GM19468 (cell line): Measurements from ENCODE around the gene ANXA4.
A peak's percentile ranks its signal among the peaks of the same experiment; 100 is the strongest.

Experiments
- ATAC-seq: cut with Tn5 transposase; IDR thresholded peaks from one replicate; pipeline ENCODE4 v1.9.1; 2021; ENCODE audit warnings: mild to moderate bottlenecking, moderate library complexity, moderate number of reproducible peaks; ENCODE audit not compliant: unreplicated experiment; ENCODE audit errors: extremely low read depth

Gene ANXA4

DNA sequence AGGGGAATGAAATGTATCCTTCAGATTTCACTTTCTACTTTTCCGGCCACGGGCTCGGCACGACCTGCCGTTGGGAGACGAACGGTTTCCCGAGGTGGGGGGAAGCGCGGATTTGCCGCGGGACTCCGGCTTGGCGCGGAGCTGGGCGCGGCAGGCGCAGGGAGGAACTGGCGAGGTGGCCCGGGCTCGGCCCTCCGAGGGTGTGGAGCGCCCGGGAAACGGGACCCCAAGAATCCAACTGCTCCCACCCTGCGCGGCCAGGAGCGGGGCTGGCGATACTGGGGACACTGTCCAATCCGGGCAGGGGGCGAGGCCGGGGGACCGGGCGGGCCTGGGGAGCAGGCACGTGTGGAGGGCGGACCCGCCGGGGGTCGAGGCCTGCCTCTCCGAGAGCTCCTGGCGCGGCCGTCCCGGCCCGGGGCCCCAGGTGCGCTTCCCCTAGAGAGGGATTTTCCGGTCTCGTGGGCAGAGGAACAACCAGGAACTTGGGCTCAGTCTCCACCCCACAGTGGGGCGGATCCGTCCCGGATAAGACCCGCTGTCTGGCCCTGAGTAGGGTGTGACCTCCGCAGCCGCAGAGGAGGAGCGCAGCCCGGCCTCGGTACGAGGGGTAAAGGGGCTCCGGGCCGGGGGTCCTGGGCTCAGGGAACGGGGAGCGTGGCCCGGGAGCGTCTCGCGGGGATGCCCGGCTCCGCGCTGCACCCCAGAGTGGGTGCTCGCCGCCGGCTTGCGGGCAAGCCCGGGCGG, at the start of gene ANXA4:
TSS of gene ANXA4 (plus strand) at position 560 of the 747 bp plus-strand sequence. CDS start 39,432 bp downstream, outside the sequence.
- ATAC-seq: peak; percentile 62

DNA sequence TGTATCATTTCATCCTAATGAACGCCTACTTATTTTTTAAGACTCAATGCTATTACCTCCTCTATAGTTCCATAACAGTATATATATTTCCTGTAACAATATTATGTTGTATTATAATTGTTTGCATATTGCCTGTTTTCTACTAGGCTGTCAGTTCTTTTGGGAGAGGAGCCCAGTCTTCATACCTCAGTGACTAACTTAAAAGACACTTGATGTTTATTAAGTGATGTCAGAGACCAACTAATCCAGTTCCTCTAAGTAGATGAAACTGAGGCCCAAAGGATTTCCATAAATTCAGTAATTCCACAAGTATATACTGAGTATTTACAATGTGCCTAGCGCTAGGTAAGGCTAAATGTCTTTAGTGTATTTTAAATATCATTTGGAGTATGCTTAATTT, 49.5 kb upstream of the ANXA4 start:
- ATAC-seq: no peak

DNA sequence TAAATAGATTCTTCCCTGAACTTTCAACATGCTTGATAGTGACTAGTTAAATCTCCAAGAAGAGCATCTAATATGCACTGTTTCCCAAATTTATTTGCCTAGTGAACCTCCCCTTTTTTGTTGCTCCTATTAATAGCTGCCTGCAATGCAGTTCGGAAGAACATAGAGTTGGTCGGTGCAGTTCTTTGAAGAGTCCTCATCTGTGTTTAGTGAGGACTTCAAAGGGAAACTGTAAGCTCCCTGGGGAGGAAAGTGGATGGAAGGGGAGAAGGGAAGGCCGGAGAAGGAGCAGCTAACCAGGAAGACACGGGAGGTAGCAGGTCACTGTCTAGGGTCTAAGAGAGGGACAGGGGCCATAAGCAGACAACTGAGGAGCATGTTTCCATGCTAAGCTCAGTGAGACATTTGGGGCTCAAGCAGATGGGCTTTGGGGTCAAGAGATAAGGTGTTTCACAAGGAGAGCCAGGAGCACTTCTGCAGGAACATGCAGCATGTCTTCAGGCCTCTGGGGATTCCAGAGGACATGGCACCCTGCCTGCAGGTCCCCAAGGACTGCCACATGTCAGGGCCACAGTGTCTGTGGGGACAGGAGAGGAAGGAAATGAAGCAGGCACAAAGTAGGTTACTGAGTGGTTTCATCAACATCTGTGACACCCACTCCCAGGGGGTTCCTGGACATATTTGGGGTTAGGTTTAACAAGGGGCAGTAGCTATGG, 48.7 kb upstream of the ANXA4 start:
- no peak for ATAC-seq

DNA sequence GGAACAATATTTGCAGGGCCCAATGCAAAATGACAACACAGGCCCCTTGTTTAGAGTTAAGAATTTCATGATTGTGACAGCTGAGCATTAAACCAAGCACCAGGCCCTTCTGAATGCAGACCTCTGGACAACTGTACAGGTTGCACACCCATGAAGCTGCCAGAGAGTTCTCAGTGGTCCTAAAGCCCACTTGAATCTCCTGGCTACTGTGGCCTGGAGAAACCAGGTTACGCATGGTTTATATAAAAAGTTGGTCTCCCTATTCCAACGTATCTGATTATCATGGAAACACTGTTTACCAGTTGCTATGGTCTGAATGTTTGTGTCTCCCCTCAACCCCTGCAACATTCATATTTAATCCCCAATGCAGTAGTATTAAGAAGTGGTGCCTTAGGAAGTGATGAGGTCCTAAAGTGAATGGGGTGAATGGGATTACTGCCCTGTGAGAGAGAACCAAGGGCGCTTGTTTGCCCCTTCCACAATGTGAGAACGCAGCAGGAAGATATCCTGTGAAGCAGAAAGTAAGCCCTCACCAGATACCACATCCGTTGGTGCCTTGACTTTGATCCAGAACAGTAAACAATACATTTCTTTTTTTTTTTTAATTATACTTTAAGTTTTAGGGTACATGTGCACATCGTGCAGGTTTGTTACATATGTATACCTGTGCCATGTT, 48.0 kb upstream of the ANXA4 start:
- no peak for ATAC-seq

DNA sequence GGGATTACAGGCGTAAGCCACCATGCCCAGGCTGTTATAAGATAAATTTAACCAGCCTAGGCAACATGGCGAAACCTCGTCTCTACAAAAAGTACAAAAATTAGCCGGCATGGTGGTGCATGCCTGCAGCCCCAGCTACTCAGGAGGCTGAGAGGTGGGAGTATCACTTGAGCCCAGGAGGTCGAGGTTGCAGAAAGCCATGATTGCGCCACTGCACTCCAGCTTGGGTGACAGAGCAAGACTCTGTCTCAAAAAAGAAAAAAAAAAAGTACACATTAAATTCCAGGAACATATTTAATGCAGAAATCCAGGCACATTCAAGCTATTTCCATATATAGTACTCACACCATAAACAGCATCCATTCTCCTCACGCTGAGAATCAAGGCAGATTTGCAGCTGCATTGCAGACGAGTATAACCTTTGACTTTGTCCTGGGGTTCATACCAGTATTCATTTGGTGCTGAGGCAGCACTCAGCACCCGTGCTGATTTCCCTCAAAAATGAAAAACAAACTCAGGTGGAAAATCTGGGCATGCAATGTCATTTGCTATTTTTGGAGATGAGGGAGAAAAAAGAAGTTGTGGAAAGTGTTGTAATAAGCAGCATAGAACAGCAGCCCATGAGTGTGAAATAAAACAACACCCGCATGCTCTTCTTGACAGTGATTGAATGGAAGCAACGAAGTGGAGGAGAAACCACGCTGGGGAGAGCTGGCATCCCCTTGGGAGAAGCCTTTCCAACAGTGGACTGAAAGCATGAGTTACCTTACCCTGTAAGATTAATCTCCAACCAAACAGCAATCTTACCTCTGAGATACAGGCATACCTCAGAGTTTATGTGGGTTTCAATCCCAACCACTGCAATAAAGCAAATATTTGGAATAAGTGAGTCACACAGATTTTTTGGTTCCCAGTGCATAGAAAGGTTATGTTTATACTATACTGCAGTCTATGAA, 46.8 kb upstream of the ANXA4 start:
- no peak for ATAC-seq

DNA sequence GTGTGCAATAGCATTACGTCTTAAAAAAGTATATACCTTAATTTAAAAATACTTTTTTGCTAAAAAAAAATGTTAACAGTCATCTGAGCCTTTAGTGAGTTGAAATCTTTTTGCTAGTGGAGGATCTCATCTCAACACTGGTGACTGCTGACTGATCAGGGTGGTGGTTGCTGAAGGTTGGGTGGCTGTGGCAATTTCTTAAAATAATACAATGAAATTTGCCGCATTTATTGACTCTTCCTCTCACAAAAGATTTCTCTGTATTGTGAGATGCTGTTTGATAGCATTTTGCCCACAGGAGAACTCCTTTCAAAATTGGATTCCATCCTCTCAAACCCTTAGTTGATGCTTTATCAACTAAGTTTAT, 46.1 kb upstream of the ANXA4 start:
- no peak for ATAC-seq

DNA sequence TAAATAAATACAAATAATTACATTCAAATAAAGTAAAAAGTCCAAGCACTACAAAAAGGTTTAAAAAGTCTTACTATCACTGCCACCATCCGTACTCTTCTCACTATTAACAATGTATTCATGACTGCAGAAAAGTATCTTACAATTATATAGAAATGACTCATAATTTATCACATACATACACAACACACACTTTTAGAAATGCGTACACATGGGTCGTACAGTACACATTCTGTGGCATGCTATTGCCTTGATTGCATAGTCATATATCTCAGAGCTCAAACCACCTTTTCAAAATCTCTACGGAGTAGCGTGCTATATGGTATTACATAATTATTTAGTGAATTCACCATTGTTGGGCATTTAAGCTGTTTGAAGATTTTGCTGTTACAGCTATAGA, 41.6 kb upstream of the ANXA4 start:
- ATAC-seq: no peak

DNA sequence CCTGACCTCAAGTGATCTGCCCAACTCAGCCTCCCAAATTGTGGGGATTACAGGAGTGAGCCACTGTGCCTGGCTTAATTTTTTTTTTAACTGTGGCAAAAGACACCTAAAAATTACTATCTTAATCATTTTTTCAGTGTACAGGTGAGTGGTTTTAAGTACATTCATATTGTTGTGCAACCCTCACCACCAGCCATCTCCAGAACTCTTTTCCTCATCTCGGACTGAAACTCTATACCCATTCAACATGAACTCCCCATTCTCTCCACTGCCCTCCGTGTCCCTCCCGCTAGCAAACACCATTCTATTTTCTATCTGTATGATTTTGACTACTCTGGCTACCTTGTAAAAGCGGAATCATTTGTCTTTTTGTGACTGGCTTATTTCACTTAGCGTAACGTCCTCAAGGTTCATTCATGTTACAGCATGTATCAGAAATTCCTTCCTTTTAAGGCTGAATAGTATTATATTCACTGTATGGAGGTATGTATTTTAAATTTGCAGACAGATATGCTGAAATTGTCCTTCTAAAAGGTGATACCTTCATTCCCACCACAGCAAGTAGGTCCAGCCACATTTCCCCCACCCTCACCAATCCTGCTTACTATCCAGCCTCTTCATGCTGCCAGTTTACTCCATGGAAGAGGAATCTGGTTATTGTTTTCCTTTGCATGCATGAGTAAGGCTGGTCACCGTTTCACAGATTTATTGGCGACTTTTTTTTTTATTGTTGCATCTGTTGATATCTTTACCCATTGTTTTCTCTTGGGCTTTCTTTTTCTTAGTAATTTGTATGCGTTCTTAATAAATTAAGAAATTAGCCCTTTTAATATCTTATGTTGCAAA, 40.6 kb upstream of the ANXA4 start:
- no peak for ATAC-seq

DNA sequence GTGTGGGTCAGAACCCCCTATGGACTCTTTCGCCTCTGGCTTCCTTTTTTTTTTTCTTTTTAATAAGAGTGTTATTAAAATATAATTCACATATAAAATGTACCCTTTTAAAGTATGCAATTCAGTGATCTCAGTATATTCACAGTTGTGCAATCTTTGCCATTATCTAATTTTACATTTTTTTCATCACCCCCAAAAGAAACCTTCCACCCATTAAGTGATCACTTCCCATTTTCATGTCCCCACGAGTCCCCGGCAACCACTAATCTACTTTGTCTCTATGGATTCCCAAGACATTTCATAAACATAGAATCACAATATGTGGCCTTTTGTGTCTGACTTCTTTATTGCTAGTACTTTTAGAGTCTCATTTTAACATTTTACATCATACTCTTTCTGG, 38.7 kb upstream of the ANXA4 start:
- no peak for ATAC-seq

DNA sequence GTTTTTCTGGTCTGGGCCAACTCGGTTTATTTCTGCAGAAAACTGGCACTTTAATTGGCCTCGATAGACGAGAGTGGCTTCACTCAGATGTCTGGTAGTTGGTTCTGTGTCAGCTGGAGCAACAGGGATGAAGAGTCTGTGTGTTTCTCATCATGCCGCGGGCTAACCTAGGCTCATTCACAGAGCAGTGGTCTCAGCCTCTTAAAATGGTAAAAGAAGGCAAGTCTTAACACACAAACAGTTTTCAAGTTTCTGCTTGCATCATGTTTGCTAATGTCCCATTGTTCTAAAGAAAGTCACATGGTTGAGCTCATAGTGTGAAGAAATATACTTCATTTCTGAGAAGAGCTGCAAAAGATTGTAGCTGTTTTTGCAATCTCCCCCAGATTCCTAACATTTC, 37.5 kb upstream of the ANXA4 start:
- ATAC-seq: no peak

DNA sequence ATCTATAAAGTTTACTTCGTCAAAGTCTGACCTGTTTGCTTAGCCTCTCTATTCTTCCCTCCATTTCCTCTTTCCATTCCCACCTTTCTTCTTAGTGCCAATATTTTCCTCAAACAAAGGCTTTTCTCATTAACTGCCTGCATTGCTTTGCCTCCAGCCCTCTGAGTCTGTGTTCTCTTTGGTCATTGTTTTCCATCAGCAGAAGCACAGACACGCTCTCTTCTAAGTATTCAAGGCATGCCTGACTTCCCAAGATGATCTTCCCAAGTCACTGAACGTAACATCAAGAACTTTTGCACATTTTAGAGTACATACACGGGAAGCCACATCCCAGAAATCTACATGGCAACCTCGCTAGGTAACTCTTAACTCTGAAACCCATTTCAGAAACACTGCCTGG, 32.6 kb upstream of the ANXA4 start:
- no peak for ATAC-seq

DNA sequence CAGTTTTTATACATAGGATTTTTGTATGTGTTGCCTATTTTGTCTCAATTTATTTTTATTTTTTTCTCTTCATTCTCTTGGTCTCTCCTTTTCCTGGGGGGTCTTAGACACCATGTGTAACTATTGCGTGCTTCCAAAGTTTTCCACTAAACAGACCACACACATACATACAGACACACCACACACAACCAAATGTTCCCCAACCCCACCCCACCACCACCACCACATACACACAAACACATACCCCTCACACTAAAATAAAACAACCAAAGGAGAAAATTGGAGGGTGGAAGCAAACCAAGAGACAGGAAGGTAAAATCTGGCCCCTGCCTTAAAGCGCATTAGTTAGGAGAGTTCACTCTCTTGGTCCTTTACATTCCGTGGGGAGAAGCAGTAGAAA, 30.0 kb upstream of the ANXA4 start:
- ATAC-seq: no peak

DNA sequence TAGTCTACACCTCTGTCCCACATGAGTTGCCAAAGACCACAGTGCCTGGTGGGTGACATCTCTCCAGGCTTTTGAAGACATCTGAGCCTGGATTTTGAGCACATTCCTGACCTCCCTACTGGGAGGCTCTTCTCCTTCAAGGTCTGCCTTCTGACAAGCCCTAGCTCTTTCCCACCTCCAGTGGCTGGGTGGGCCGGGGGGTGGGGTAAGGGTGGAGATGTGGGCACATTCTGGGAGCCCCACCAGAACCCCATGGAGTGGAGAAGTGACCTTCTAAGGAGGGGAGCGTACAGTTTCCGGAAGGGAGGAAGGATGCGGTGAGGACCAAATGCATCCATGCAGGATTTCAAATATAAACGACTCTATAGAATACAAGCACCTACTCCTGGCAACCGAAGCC, 27.9 kb upstream of the ANXA4 start:
- no peak for ATAC-seq

DNA sequence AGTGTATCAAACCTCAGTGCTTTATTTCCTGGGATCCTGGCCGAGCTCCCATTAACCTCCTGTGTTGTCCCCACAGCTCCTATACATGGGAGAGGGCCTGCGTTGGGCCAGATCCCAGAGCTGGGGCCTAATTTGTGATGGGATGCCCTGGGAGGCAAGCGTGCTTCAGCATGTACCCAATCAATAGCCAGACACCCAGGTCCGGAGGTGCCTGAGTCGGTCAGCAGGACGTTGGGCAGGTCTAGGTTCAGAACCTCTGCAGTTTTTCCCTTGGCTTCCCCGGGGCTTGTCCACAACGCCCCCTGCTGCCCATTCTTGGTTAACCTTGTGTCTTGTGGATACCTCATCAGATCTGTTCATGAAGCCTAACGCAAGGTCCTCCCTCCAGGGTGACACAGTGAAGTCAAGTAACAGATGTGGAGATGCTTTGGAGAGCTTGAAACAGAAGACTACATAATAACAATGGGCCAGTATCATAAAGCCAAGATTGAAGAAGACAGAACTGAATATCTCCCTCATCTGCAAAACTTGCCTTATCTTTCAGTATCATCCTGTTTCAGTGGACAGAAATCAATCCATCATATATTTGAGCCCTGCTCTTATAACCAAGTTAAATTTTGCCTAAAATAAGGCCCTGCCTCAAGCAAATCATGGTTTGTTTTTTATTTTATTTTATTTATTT, 27.3 kb upstream of the ANXA4 start:
- peak; percentile 59 for ATAC-seq

DNA sequence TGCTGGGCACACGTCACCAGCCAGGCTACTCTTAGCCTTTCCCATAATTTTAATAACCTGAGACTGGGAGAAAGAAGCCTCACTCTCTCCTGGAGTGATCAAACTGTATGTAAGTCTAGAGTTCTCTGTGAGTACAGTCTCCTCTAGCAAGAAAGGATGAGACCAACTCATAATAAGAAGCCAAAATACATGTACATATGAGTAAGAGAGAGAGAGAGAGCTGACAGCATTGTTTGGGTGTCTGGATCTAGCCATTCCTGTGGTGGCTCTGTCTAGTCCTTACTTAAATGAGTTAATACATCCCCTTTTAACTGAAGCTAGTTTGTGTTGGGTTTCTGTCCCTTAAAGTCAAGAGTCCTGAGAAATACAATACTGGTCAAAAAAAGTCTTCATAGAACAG, 26.0 kb upstream of the ANXA4 start:
- no peak for ATAC-seq

DNA sequence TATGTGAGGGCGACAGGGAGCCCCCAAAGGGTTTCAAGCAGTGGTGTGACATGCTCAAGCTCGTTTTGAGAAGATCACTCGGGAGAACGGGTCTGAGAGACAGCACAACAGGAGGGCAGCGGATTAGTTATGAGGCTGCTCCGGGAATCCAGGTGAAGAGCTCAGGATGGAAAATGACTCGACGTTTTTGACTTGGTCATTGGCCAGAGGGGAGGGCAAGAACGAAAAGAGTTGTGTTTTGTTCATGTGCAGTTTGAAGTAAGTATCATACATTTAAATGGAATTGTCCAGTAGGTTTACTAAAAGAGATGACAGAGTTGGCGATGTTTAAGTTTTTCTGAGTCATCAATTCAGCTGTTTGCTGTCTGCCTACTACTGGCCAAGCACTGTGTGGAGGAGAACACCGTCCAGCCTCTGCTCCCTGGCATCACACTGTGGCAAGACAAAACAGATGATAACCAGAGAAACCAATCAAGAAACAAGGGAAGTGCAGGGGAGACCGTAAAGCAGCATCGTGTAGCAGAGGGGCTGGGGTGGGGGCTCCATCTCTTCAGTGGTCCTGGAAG, 25.3 kb upstream of the ANXA4 start:
- ATAC-seq: no peak

DNA sequence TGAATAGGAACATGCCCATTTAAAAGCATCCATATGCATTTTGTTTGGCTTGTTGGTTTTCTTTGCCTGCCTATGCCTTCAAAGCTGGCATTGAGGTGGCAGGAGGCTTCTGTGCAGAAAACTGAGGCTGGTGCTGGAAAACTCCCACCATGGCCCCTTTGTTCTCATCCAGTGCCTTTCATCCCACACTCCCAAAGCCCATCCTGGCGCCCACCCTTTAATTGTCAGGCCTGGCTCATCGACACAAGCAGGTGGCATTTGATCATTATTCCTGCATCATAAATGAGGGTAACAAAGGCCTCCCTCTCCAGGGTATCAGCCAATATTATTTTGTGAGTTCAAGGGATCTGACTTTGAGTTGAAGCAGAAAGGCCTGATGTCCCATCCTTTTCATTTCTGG, 24.7 kb upstream of the ANXA4 start:
- no peak for ATAC-seq

DNA sequence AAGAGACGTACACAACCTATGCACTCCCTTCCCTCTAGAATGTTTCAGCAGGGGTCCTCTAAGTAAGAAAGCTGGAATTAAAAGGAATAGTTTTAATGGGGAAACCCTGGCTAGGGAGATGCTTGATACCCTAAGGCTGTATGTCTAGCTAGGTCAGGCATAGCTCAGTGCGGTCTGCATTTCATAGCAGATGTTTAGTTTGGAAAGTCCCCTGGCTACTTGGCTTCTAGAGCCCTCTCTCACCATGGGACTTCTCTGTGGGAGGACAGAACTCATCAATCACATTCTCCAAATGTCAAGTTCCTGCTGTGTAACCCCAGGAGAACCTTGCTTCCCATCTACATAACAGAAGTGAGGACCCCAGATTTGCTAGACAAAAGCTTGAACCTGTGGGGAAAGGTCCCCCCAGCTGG, 24.1 kb upstream of the ANXA4 start:
- ATAC-seq: no peak
